Natural killer cell (primary cell): ENCODE results near the gene SLAMF8. TPM values are rescaled to one million over a fixed set of nuclear protein-coding genes. Genes with fewer than 3 reads are reported as not detected.

Experiments used
- ATAC-seq, 3 donors: fragments of 150-1000 bp in 2 of 3; fragments of 200-7000 bp in 1 of 3; cut with Tn5 transposase; 1 replicate in 1 of 3; 2 replicates in 2 of 3; pipeline ENCODE4 v1.10.0; 2021; ENCODE audit warnings: mild to moderate bottlenecking in 2 of 3, moderate library complexity in 2 of 3
- DNase-seq, 2 donors: peaks; one replicate each; pipeline versions ENCODE4 v3.0.0 to v3.0.0-alpha.2; 2013 to 2021; ENCODE audit warnings: mixed read lengths in 1 of 2
- H3K27ac ChIP-seq: one replicate; pipeline ENCODE4 v1.5.1; 2013; ENCODE audit warnings: mild to moderate bottlenecking, low read length
- H3K27me3 ChIP-seq: one replicate; pipeline ENCODE4 v1.6.1; 2013; ENCODE audit warnings: low read length; ENCODE audit not compliant: control insufficient read depth, insufficient read depth
- H3K36me3 ChIP-seq: one replicate; pipeline ENCODE4 v1.6.1; 2013; ENCODE audit warnings: low read length; ENCODE audit not compliant: control insufficient read depth, insufficient read depth
- H3K4me1 ChIP-seq: one replicate; pipeline ENCODE4 v1.6.1; 2013; ENCODE audit warnings: low read length; ENCODE audit not compliant: control insufficient read depth, insufficient read depth
- H3K4me3 ChIP-seq: one replicate; pipeline ENCODE4 v1.5.1; 2013; ENCODE audit warnings: low read length
- H3K9me3 ChIP-seq: one replicate; pipeline ENCODE4 v1.6.1; 2013; ENCODE audit warnings: low read length; ENCODE audit not compliant: control insufficient read depth, insufficient read depth
- H3K27ac Mint-ChIP-seq, 2 donors: one replicate each; pipeline ENCODE4 v1.8.0; 2022; ENCODE audit warnings: mild to moderate bottlenecking in 2 of 2, mixed read lengths in 2 of 2, moderate library complexity in 1 of 2
- H3K27me3 Mint-ChIP-seq, 2 donors: one replicate each; pipeline ENCODE4 v1.8.0; 2022; ENCODE audit warnings: low read depth in 2 of 2, mixed read lengths in 2 of 2
- H3K36me3 Mint-ChIP-seq: one replicate; pipeline ENCODE4 v1.8.0; 2022; ENCODE audit warnings: mixed read lengths
- H3K4me1 Mint-ChIP-seq, 2 donors: one replicate each; pipeline ENCODE4 v1.8.0; 2022; ENCODE audit warnings: mixed read lengths in 2 of 2
- H3K4me3 Mint-ChIP-seq: one replicate; pipeline ENCODE4 v1.8.0; 2022; ENCODE audit warnings: mild to moderate bottlenecking, moderate library complexity, mixed read lengths
- H3K9me3 Mint-ChIP-seq, 2 donors: one replicate each; pipeline ENCODE4 v1.8.0; 2022; ENCODE audit warnings: mixed read lengths in 2 of 2
- CTCF ChIP-seq: fragments of 200-600 bp; IDR thresholded peaks from one replicate; pipeline ENCODE4 v1.8.0; 2022; ENCODE audit warnings: antibody characterized with exemption
- WGBS: methylation state at CpG from one replicate; pipeline ENCODE4 v1.1.7; 2013; ENCODE audit warnings: missing lambda C conversion rate; ENCODE audit not compliant: insufficient coverage; 5-methylcytosine and 5-hydroxymethylcytosine counted together
- intact Hi-C: fragments of 100-400 bp; cut with micrococcal nuclease; formaldehyde crosslinking; loops from one replicate; pipeline ENCODE4 v1.14.2; 2022
- total RNA-seq, 4 donors: library from RNA; stranded (reverse); fragments of 120-200 nt in 1 of 4; gene quantifications; one replicate each; pipeline versions ENCODE4 v1.2.3 to v1.2.4, GENCODE V29; 2013 to 2022

Gene SLAMF8
- total RNA-seq, 3 donors from 2014 or later (not counting 1 experiment from before 2014, with no cell fraction given), result 0.64 to 4.4 (median 2.8) TPM

- peaks cover 20 to 30% of the 10 kb centered on the region in 2 donors for H3K27me3 Mint-ChIP-seq
- no peak overlapping the region for H3K4me3 Mint-ChIP-seq
- intact Hi-C loops, result no loop called here
- peaks cover 5 to 6% of the 10 kb centered on the region in 2 donors for H3K9me3 Mint-ChIP-seq
- H3K4me3 ChIP-seq, result no peak overlapping the region
- peaks cover 17% of the 10 kb centered on the region for H3K36me3 Mint-ChIP-seq
- H3K9me3 ChIP-seq, result peaks cover 24% of the 10 kb centered on the region
- H3K27me3 ChIP-seq, result no peaks in the 10 kb centered on the region
- no peak for DNase-seq
- no peak for ATAC-seq
- TF ChIP-seq CTCF, result no peak
- peaks cover 47% of the 10 kb centered on the region for H3K4me1 ChIP-seq
- no peak overlapping the region for H3K27ac ChIP-seq
- peaks cover 47 to 51% of the 10 kb centered on the region in 2 donors for H3K4me1 Mint-ChIP-seq
- no peaks in the 10 kb centered on the region for H3K36me3 ChIP-seq
- WGBS, result 93% methylated on average over 8 of the region's 8 CpGs
- no peak overlapping the region for H3K27ac Mint-ChIP-seq
Observed at GRCh38 chr1:159830722-159831121, 4.0 kb downstream of the SLAMF8 start.

GRCh38 chr1:159831412-159832141 is 4.9 kb downstream of the SLAMF8 start:
- Histone ChIP-seq H3K36me3 (no peaks in the 10 kb centered on the region), H3K9me3 (peaks cover 24% of the 10 kb centered on the region), H3K27me3 (no peaks in the 10 kb centered on the region), H3K27ac (no peak overlapping the region), H3K4me3 (no peak overlapping the region), H3K4me1 (peaks cover 39% of the 10 kb centered on the region)
- intact Hi-C loops, result no loop called here
- Mint-ChIP-seq H3K27ac (no peak overlapping the region), H3K36me3 (peaks cover 17% of the 10 kb centered on the region), H3K9me3 (peaks cover 5 to 6% of the 10 kb centered on the region in 2 donors), H3K4me3 (no peak overlapping the region), H3K4me1 (peaks cover 39 to 42% of the 10 kb centered on the region in 2 donors), H3K27me3 (peaks cover 20 to 35% of the 10 kb centered on the region in 2 donors)
- ATAC-seq, result no peak
- 96% methylated on average over 7 of the region's 7 CpGs for WGBS
- TF ChIP-seq CTCF, result no peak
- no peak for DNase-seq

GRCh38 chr1:159832309-159832708 is 5.6 kb downstream of the SLAMF8 start:
- Histone ChIP-seq H3K27me3 (no peaks in the 10 kb centered on the region), H3K4me3 (no peak overlapping the region), H3K4me1 (peaks cover 31% of the 10 kb centered on the region), H3K27ac (no peak overlapping the region), H3K36me3 (no peaks in the 10 kb centered on the region), H3K9me3 (peaks cover 23% of the 10 kb centered on the region)
- H3K4me1 Mint-ChIP-seq, result peaks cover 31 to 35% of the 10 kb centered on the region in 2 donors
- intact Hi-C loops, result no loop called here
- ATAC-seq (no peak), DNase-seq (no peak)
- H3K4me3 Mint-ChIP-seq, result no peak overlapping the region
- peaks cover 5 to 6% of the 10 kb centered on the region in 2 donors for H3K9me3 Mint-ChIP-seq
- 95% methylated on average over 2 of the region's 2 CpGs for WGBS
- peaks cover 17% of the 10 kb centered on the region for H3K36me3 Mint-ChIP-seq
- peaks cover 20 to 37% of the 10 kb centered on the region in 2 donors for H3K27me3 Mint-ChIP-seq
- no peak overlapping the region for H3K27ac Mint-ChIP-seq
- no peak for TF ChIP-seq CTCF
